NCI-H1417 treated with DMSO at 0.1 percent for 48 hours (cell line): Measurements from ENCODE around the gene BCR.

Source experiments
- DNase-seq: peaks from one replicate; lab custom pipeline; 2025; lab: John Stamatoyannopoulos, UW

Gene BCR

DNA sequence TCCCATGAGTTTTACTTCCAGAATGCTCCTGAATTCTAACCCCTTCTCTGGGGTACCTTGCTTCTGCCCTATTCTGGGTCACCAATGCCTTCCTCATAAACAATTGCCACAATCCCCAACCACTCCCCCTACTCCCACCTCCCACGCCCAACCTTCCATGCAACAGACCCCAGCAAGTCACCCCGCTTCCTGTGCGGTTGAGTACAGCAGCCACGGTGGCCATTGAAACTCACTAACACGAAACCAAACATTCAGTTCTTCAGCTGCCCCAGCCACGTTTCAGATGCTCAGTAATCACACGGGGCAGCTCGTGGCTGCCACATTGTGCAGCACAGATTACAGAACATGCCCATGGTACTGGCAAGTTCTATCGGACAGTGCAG lies 3.7 kb upstream of the BCR start:
- DNase-seq: no peak

DNA sequence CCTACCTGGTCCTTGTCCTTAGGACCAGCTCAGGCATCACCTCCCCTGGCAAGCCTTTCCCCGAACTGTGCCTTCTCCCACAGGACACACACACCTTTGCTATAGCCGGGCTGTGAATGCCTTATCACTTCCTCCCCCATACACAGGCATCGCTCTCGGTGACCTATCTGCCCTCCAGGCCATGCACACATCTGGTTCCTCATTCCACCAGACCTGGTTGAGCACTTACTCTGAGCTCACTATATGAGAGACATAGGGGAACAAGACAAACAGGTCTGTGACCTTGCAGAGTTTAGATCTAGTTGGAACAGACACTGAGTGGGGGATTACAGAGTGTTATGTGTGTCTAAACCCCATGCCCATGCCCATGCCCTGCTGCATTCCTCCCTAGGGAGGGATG lies 3.1 kb upstream of the BCR start:
- no peak for DNase-seq

DNA sequence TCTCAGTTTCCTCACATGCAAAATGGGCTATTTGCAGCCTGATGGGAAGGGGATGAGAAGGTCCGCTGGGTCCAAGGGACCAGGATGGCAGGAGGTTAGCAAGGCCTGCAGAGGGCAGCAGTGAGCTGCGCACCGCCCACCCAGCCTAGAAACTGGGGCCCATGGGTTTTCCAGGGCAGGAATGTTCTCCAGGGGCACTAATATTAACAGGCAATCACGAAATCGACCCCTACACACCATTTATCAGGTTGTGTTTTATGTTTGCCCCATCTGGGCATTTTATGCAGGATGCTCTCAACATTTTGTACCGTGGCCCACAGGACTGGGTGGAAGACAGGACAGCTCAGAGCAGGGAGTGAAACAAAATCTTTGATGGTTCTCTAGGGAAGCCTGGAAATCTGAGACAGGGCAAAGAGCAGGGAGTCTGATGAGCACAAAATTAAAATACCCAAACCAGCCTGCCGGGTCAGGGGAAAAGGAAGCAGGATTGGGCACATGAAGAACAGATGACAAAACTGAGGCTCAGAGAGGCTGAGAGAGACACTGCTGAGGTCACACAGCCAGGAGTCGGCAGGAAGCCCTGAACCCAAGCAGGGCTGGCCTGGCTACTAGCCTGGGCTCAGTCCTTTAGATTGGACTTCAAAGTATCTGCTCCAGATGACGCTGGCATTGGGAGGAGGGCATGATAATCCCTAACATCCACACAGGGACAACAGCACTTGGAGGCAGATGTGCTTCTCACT lies 1.6 kb upstream of the BCR start:
- DNase-seq: no peak

DNA sequence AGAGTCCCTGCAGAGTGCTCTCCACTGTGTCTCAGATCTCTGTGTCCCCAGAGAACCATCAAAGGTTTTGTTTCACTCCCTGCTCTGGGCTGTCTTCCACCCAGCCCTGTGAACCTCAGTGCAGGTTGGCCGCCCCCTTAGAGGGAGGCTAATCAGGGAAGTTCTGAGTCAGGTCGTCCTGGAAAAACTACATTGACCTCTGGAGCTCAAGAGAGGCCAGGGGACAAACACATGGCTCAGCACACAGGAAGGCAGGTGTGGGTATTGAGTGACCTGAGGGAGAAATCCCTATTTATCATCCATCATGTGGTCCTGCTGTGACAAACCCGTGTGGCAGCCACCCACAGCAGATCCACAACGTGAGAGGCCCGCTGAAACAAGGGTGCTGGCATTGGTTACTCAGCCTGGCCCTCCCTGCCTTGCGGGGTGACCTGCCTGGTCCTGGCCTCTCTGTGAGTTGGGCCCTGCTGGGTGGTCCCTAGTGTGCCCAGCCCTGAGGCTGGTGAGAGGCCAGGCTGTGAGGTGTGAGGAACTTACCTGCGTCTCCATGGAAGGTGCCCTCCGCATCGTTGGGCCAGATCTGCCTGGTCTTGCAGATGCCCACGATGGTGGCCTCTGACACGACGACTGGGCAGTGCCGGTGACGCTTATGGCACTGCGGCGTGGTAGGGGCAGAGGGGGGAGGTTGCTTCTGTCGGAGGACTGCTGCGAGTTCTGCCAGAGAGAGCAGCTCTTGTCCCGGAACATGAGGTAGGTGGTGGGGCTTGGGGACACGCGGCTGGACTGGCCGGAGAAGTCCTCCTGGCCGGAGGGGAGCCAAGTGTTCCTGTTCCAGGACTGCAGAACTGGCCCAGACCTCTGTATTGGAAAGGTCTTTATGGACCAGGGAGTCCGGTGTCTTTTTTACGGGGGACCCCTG lies 669 bp upstream of the BCR start:
- DNase-seq: no peak

DNA sequence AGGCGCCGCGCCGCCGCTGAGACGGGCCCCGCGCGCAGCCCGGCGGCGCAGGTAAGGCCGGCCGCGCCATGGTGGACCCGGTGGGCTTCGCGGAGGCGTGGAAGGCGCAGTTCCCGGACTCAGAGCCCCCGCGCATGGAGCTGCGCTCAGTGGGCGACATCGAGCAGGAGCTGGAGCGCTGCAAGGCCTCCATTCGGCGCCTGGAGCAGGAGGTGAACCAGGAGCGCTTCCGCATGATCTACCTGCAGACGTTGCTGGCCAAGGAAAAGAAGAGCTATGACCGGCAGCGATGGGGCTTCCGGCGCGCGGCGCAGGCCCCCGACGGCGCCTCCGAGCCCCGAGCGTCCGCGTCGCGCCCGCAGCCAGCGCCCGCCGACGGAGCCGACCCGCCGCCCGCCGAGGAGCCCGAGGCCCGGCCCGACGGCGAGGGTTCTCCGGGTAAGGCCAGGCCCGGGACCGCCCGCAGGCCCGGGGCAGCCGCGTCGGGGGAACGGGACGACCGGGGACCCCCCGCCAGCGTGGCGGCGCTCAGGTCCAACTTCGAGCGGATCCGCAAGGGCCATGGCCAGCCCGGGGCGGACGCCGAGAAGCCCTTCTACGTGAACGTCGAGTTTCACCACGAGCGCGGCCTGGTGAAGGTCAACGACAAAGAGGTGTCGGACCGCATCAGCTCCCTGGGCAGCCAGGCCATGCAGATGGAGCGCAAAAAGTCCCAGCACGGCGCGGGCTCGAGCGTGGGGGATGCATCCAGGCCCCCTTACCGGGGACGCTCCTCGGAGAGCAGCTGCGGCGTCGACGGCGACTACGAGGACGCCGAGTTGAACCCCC lies 798 bp downstream of the BCR start:
- no peak for DNase-seq

DNA sequence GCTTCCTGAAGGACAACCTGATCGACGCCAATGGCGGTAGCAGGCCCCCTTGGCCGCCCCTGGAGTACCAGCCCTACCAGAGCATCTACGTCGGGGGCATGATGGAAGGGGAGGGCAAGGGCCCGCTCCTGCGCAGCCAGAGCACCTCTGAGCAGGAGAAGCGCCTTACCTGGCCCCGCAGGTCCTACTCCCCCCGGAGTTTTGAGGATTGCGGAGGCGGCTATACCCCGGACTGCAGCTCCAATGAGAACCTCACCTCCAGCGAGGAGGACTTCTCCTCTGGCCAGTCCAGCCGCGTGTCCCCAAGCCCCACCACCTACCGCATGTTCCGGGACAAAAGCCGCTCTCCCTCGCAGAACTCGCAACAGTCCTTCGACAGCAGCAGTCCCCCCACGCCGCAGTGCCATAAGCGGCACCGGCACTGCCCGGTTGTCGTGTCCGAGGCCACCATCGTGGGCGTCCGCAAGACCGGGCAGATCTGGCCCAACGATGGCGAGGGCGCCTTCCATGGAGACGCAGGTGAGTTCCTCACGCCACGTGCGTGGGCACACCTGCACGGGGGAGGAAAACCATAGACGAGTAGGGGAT lies 1.5 kb downstream of the BCR start:
- DNase-seq: no peak

DNA sequence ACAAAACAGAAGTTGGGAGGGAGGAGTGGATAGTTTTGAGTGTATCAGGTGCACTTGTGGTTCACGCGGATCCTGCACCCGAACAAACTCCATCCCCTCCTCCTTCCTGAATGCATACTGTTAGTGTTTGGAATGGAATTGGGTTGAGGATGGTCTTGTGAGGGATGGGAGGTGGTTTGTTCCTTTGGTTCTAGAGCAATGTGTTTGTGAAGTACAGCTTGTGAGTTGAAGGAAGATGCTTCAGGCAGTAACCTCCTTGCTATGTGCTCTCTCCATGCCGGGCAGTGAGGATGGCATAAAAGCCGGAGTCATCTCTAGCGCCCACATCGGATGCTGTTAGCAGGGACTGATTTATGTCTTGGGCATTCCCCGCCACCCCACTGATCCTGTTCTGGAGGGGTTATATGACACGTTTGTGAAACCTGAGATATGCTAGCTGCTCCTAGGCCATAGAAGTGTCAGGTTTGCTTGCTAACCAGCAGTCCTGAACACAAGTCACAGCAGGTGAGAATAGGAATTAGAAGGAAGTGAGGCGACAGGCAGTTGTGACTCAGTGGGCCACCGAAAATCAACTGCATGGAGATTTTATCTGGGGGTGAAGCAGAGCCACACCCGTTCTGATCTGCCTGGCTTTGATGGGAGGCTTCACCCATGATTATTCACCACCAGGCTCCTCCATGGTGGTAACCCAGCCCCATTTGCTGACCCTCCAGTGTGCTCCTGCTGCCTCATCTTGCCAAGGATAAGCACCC lies 2.2 kb downstream of the BCR start:
- DNase-seq: no peak

DNA sequence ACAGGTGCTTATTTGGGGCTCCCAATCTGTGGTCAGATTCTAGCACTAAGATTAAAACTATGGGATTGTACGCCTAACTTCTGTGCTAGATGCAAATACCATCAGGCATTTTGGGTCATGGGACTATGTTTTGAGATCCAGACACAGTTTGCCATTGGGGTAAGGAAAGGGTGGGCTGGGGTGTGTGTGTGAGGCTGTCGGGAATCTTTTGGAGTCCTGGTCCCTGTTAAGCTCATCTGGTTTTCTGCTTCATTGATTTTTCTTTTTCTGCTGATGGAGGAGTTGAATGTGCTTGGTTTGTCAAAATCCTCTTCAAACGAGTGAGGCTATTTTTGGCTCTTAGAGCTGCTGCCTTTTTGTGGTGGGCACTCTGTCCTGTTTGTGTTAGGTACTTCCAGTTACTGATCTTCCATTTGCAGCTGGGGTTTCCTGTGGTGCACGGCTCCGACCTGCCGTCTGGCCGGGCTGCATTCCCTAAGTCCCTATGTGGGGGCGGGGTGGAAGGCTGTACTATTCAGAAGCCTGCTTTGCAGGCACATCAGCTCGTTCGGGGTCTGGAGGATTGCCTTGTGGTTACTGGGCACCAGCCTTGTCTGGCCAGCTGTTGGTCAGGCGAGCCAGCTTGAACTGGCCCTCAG lies 2.9 kb downstream of the BCR start:
- DNase-seq: no peak

DNA sequence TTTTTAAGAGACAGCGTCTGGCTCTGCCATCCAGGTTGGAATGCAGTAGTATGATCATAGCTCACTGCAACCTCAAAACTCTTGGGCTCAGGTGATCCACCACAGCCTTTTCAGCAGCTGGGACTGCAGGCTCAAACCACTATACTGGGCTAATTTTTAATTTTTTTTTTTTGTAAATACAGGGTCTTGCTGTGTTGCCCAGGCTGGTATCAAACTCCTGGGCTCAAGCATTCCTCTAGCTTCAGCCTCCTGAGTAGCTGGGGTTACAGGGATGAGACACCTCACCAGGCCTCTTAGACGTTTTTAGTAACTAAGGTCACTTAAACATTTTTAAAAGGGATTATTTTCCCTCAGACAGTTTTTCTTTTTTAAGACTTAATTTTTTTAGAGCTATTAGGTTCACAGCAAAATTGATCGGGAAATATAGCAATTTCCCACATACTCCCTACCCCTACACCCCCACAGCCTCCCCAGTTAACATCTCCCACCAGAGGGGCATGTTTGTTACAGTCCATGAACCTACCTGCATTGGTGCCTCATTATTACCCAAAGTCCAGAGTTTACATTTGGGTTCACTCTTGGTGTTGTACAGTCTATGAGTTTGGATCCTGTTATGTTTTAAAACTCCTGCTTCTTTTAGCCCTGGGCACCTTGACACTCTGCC lies 3.9 kb downstream of the BCR start:
- no peak for DNase-seq

DNA sequence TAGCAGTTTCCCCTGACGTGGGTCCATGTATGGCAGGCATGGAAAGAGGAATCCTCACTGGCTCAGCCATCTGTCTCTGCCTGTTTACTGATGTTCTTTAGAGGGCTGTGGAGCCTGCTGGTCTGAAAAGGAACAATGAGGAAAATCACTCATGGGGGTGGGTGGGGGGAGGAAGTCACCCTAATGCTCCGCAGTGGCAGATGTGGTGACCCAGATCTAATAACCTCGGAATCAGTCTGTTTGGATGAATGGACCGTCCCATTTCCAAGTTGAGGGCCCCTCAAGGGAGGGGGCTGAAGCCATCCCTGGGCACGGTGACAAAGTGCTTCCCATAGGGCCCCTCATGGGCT lies 4.4 kb downstream of the BCR start:
- DNase-seq: no peak

DNA sequence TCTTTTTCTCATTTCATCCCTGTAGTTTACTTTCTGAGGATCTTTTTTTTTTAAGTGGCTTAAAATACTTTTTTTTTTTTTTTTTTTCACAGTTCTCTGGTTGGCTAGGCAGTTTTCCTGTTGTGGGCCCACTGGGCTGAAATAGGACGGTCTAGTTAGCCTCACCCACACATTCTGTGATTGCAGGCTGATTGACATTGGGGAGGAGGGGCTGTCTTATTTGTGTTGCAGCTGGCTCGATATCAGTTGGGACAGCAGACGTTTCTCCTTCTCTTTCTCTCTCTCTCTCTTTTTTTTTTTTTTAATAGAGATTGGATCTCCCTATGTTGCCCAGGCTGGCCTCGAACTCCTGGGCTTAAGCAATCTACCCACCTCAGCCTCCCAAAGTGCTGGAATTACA lies 6.9 kb downstream of the BCR start:
- no peak for DNase-seq

DNA sequence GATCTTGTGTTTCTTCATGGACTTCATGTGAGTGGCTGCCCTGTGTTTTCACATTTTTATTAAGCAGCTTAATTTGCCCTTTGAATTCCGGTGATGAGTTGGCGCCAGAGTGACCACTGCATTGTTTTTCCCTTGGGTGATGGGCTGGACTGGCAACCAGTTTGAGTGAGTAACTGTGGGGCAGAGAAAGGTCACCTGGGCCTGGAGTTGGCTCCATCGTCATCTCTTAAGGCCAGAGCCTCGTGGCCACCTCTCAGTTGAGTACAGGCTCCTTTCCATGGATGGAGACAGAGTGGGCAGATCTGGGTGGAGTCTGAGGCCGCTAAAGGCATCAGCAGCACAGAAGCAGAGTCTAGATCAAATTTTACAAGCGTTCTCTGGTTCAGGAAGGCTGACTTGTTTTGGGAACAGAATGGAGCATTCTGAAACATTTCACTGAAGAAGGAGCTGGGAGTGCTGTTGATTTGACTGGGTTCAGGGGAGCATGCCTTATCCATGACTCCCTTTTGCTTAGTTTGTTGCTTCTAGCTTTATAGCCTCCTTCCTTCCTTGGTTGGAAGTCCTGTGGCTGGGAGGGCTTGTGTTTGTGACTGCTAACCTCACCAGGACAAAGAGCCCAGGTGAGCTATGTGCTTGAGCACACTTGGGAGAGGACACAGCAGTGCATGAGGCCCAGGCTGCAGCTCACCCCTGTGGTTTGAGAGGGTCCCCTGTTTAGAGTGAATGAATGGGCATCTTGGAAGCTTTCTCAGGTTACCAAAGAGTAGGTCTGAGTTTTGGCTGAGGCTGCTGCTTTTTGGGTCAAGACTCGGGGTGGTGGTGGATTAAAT lies 7.8 kb downstream of the BCR start:
- no peak for DNase-seq

DNA sequence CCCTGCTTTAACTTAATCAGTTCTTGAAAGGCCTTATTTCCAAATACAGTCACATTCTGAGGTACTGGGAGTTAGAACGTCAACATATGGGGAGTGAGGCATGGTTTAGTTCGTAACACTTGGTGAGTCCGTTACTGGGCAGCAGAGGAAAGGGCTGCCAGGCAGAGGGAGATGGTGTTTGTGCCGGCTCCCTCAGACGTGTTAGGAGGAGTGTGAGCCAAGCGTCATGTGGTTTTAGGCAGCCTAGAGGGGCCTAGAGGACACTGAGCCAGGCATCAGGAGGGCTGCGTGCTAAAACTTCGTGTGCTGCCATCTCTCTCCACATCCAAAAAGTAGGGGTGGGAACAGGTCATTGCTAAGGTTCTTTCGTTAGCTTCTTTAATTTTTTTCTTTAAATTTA lies 10.2 kb downstream of the BCR start:
- no peak for DNase-seq

DNA sequence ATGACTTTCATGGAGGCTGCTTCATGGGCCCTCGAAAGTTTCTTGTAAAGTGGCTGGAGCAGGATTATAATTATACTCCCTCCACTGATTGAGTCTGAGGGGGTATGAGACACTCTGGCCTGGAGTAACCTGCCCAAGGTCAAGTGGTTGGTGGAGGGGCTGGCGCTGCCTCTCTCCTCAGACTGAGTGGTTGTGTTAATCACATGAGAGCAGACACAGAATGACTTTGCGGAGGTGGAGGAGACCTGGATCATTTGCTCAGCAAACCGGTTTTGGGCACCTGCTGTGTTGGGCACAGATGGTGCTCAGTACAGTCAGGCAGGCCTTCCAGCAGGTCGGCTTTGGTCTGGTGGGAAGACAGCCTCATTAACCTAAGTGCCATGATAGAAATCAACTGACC lies 11.8 kb downstream of the BCR start:
- DNase-seq: no peak

DNA sequence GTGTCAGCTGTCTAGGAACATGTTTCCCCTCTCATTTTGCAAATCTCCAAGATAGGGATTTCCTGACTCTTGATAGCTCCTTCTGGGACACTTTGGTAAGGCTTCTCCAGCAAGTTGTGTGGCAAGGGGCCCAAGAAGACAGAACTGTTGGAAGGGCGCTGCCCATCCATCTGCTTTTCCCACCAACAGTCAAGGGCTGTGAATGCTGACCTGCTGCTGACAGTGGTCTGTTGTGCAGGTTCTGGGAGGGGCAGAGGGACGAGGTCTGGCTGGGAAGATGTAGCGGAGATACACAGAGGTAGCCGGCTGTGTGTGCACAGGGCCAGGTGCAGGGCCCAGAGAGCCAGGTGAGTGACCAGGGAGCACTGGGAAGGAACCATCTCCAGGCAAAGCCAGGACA lies 12.2 kb downstream of the BCR start:
- DNase-seq: no peak

DNA sequence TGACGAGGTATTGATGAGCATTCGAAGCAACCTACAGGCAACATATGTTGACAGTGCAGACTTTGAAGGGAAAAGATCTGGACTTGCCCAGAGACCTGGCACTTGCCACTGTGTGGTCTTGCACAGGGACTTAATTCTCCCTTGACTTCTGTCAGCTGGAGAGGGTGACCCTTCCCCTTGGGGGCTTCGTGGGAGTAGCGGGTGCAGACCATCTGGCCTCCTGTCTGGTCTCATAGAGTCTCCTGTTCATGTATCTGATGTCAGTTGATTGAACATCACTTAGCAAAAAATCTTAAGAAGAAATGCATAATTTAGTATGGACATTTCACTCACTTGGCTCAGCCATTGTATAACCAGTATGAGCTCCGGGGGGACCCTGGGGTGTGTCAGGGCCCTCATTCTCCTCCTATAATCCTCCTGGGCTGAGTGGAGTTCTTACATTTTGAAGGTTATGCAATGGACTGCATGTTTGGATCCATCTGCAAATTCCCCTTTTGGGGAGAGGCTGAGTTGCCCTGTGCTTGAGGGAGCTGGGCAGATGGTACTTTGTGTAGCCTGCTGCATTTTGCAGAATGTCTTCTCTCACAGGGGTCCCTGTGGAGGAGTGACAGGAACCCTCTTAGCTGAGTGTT lies 13.0 kb downstream of the BCR start:
- no peak for DNase-seq

DNA sequence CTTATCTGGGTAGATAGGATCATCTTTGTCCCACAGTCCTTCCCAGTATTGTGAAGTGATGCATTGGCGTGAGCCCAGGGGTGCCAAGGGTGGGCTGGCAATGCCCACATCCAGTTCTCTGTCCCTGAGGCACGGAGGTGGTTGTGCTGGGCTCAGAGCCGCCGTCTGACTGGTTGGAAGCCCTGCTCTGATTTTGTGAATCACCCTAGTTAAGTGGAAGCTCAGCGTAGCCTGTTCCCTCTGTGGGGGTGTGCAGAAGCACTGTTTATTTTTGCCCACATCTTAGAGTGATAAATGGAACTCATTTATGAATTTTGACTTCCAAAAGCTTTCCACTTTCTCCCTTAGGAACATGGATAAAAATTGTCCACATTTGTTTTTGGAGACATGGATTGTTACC lies 13.6 kb downstream of the BCR start:
- no peak for DNase-seq

DNA sequence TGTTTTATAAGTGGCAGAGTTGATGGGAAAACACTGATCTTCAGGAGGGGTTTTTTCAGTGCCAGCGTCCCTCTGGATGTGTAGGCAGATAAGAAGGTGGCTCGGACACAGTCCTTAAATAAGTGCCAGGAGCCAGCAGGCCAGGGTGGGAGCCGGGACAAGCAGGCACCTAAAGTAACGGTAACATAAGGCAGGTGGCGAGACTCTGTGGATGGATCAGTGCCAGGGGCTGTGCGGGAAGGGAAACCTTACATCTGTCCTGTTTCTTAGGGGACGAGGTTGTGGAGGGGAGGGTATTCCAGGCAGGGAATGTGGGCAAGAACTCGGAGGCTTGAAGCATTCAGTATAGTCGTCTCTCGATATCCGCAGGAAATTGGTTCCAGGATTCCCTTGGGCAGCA lies 15.9 kb downstream of the BCR start:
- no peak for DNase-seq

DNA sequence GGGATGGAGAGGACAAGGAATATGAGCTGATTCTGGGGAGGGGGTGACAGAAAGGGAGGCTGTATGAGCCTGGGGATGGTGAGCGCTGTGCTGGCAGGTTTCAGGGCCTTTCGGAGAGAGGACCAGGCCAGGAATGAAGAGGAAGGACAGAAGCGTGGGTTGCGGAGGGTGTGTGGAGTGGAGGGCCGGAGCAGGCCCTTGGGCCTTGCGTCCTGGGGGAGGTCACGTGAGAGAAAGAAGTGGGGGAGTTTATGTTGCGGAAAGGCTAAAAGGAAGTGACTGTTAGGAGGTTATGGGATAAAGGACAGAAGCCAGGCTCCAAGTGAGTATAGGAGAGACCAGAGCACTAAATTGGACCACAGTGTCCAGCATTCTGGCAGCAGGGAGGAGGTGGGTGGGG lies 17.5 kb downstream of the BCR start:
- DNase-seq: no peak
